Mesothelial cell of epicardium (in vitro differentiated cells): ENCODE measurements around the gene NAPEPLD. TPM values are rescaled to one million over a fixed set of nuclear protein-coding genes. Genes with fewer than 3 reads are reported as not detected.
"Not testable (repeated sequence)": the region's sequence is repeated elsewhere in the genome, so short reads cannot be mapped to it uniquely, and the experiment has no call there.

Source experiments
- DNase-seq, 2 experiments: peaks; one replicate each; pipeline ENCODE4 v3.0.0; 2021; ENCODE audit warnings: low spot score in 2 of 2; ENCODE audit not compliant: unreplicated experiment in 2 of 2
- H3K27ac Mint-ChIP-seq: 2 replicates; pipeline ENCODE4 v1.8.0; 2021; ENCODE audit warnings: mixed read lengths
- H3K27me3 Mint-ChIP-seq: 2 replicates; pipeline ENCODE4 v1.8.0; 2021; ENCODE audit warnings: low read depth, mixed read lengths
- H3K36me3 Mint-ChIP-seq: 2 replicates; pipeline ENCODE4 v1.8.0; 2021; ENCODE audit warnings: mixed read lengths
- H3K4me1 Mint-ChIP-seq: 2 replicates; pipeline ENCODE4 v1.8.0; 2021; ENCODE audit warnings: mixed read lengths
- H3K4me3 Mint-ChIP-seq: 2 replicates; pipeline ENCODE4 v1.8.0; 2021; ENCODE audit warnings: mild to moderate bottlenecking, moderate library complexity, mixed read lengths
- H3K9me3 Mint-ChIP-seq: 2 replicates; pipeline ENCODE4 v1.8.0; 2021; ENCODE audit warnings: mixed read lengths
- total RNA-seq: library from RNA; stranded (reverse); gene quantifications from 3 replicates; pipeline ENCODE4 v1.2.1, GENCODE V29; 2021
- TF ChIP-seq, protein P1 (sequence below): fragments of 200-600 bp; sonication (generic); IDR thresholded peaks from one replicate; pipeline ENCODE4 v1.5.0; 2021; ENCODE audit warnings: antibody characterized with exemption; ENCODE audit not compliant: unreplicated experiment

The NAPEPLD gene
- total RNA-seq, 1 donor from 2014 or later, result 17.5 TPM

GRCh38 chr7:103116991-103117390 lies 31.9 kb downstream of the NAPEPLD start:
- Mint-ChIP-seq H3K4me1 (no peaks in the 10 kb centered on the region), H3K9me3 (peaks cover 2% of the 10 kb centered on the region), H3K4me3 (no peak overlapping the region), H3K36me3 (peaks cover 25% of the 10 kb centered on the region), H3K27ac (no peak overlapping the region), H3K27me3 (no peaks in the 10 kb centered on the region)
- DNase-seq, result no peak
- TF ChIP-seq, protein P1, sequence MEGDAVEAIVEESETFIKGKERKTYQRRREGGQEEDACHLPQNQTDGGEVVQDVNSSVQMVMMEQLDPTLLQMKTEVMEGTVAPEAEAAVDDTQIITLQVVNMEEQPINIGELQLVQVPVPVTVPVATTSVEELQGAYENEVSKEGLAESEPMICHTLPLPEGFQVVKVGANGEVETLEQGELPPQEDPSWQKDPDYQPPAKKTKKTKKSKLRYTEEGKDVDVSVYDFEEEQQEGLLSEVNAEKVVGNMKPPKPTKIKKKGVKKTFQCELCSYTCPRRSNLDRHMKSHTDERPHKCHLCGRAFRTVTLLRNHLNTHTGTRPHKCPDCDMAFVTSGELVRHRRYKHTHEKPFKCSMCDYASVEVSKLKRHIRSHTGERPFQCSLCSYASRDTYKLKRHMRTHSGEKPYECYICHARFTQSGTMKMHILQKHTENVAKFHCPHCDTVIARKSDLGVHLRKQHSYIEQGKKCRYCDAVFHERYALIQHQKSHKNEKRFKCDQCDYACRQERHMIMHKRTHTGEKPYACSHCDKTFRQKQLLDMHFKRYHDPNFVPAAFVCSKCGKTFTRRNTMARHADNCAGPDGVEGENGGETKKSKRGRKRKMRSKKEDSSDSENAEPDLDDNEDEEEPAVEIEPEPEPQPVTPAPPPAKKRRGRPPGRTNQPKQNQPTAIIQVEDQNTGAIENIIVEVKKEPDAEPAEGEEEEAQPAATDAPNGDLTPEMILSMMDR, result no peak

DNA sequence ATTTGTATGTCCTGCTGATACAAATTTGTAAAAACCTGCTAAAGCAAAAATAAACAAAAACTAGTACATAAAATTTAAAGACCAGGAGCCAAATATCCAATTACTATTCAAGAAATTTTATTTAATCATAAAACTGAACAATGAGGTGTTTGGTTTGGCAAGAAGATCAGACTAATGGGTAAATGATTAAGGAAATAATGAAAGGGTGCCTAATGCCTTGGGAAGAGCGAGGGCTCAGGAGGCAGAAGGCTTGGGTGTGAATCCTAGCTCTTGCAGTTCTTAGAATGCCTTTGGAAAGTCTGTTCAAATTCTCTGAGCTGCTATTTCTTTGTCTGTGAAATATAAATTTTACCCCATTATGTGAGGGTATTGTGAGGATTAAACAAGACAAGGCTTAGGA lies 32.4 kb downstream of the NAPEPLD start:
- H3K36me3 Mint-ChIP-seq, result peaks cover 27% of the 10 kb centered on the region
- H3K9me3 Mint-ChIP-seq, result peaks cover 2% of the 10 kb centered on the region
- no peak overlapping the region for H3K4me3 Mint-ChIP-seq
- H3K27ac Mint-ChIP-seq, result no peak overlapping the region
- DNase-seq, result no peak
- H3K4me1 Mint-ChIP-seq, result no peaks in the 10 kb centered on the region
- no peaks in the 10 kb centered on the region for H3K27me3 Mint-ChIP-seq
- TF ChIP-seq, protein P1, result no peak

- Mint-ChIP-seq H3K27me3 (no peaks in the 10 kb centered on the region), H3K36me3 (peaks cover 34% of the 10 kb centered on the region), H3K27ac (no peak overlapping the region), H3K4me3 (no peak overlapping the region), H3K4me1 (no peaks in the 10 kb centered on the region), H3K9me3 (peaks cover 7% of the 10 kb centered on the region)
- no peak for DNase-seq
- TF ChIP-seq, protein P1, result no peak
These were observed 33.1 kb downstream of the NAPEPLD start for GRCh38 chr7:103115771-103116170.

- Mint-ChIP-seq H3K27me3 (no peaks in the 10 kb centered on the region), H3K27ac (no peak overlapping the region), H3K4me1 (no peaks in the 10 kb centered on the region), H3K4me3 (no peak overlapping the region), H3K36me3 (peaks cover 41% of the 10 kb centered on the region), H3K9me3 (peaks cover 19% of the 10 kb centered on the region)
- no peak for DNase-seq
- TF ChIP-seq, protein P1, result no peak
These were observed 34.3 kb downstream of the NAPEPLD start for GRCh38 chr7:103114576-103115008.

- Mint-ChIP-seq H3K27ac (no peak overlapping the region), H3K36me3 (peaks cover 51% of the 10 kb centered on the region)
- no peak for DNase-seq
These were observed 35.7 kb downstream of the NAPEPLD start for GRCh38 chr7:103113164-103113563.

DNA sequence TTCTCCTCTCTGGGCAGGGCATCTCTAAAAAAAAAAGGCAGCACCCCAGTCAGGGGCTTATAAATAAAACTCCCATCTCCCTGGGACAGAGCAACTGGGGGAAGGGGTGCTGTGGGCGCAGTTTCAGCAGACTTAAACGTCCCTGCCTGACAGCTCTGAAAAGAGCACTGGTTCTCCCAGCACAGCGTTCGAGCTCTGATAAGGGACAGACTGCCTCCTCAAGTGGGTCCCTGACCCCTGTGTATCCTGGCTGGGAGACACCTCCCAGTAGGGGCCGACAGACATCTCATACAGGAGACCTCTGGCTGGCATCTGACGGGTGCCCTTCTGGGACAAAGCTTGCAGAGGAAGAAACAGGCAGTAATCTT lies 42.2 kb downstream of the NAPEPLD start:
- not testable (repeated sequence) for H3K27ac Mint-ChIP-seq, H3K27me3 Mint-ChIP-seq, DNase-seq, H3K4me3 Mint-ChIP-seq
- Mint-ChIP-seq H3K4me1 (peaks cover 16% of the 10 kb centered on the region), H3K9me3 (peaks cover 23% of the 10 kb centered on the region), H3K36me3 (peaks cover 48% of the 10 kb centered on the region)

More at GRCh38 chr7:103113164-103113563, 35.7 kb downstream of the NAPEPLD start:
- peaks cover 25% of the 10 kb centered on the region for H3K9me3 Mint-ChIP-seq
- no peaks in the 10 kb centered on the region for H3K4me1 Mint-ChIP-seq
- TF ChIP-seq, protein P1, result no peak
- no peaks in the 10 kb centered on the region for H3K27me3 Mint-ChIP-seq
- H3K4me3 Mint-ChIP-seq, result no peak overlapping the region
